ENCODE measurements around the gene HSBP1L1.

Gene HSBP1L1

GRCh38 chr18:79918615-79919011 lies 45.8 kb upstream of the HSBP1L1 start:
- Histone ChIP-seq H3K4me1 (ENCODE audit: control insufficient read depth, insufficient read depth, low read length) (no peaks in the 10 kb centered on the region), H3K36me3 (ENCODE audit: control insufficient read depth in 2 of 2, insufficient read depth in 1 of 2, low read length in 2 of 2) (peaks cover 0 to 20% of the 10 kb centered on the region in 2 experiments; a peak in 2 of 3 replicates), H3K4me3 (ENCODE audit: low read depth, low read length) (no peak overlapping the region), H3K27ac (ENCODE audit: extremely low read depth, low read depth, low read length) (no peak overlapping the region), H3K9me3 (ENCODE audit: control insufficient read depth, insufficient read depth, low read depth, low read length) (no peaks in the 10 kb centered on the region)
- no peak for TF ChIP-seq ZNF221 (tag by site-specific recombination; IDR thresholded peaks at IDR 0.05; ENCODE audit: borderline replicate concordance)
- no peak for TF ChIP-seq ZNF521 (tag by site-specific recombination; IDR thresholded peaks at IDR 0.05)
- no peak for TF ChIP-seq ZNF350 (tag by site-specific recombination; IDR thresholded peaks at IDR 0.05)
- no peak for TF ChIP-seq GLI4 (tag by site-specific recombination; IDR thresholded peaks at IDR 0.05)
- ChIA-PET CTCF (interaction anchor here (0.6 kb wide), 1 partner anchor 11 kb away, joined by 4 read pairs; no protein-coding TSS in a partner anchor), POLR2A (no interaction called here)

- CTCF ChIA-PET: interaction anchor here (0.6 kb wide), 1 partner anchor 11 kb away, joined by 4 read pairs; no protein-coding TSS in a partner anchor
- no peak for TF ChIP-seq ZBTB26 (tag by site-specific recombination; optimal IDR thresholded peaks at IDR 0.05)
- no peak for TF ChIP-seq REST (tag by site-specific recombination; IDR thresholded peaks at IDR 0.05)
- no peak for TF ChIP-seq KLF9 (tag by site-specific recombination; IDR thresholded peaks at IDR 0.05; ENCODE audit: low read depth)
- TF ChIP-seq ZNF707 (tag by site-specific recombination; IDR thresholded peaks at IDR 0.05): no peak
- no peak for TF ChIP-seq ZNF670 (tag by site-specific recombination; IDR thresholded peaks at IDR 0.05; ENCODE audit: low read depth)
- no peak for TF ChIP-seq ZNF302 (tag by site-specific recombination; IDR thresholded peaks at IDR 0.05; ENCODE audit: low read depth)
- no peak for TF ChIP-seq ZNF202 (tag by site-specific recombination; IDR thresholded peaks at IDR 0.05; ENCODE audit: borderline replicate concordance)
- TF ChIP-seq ZBTB6 (tag by site-specific recombination; IDR thresholded peaks at IDR 0.05): no peak
- no peak for TF ChIP-seq ZNF747 (tag by site-specific recombination; IDR thresholded peaks at IDR 0.05)
- TF ChIP-seq ZNF514 (tag by site-specific recombination; IDR thresholded peaks at IDR 0.05): no peak
- no peaks in the 10 kb centered on the region for H3K9me3 ChIP-seq (ENCODE audit: control insufficient read depth, insufficient read depth, low read depth, low read length)
- H3K4me1 ChIP-seq (ENCODE audit: control insufficient read depth, insufficient read depth, low read length): no peaks in the 10 kb centered on the region
- peaks cover 4 to 23% of the 10 kb centered on the region in 2 experiments; a peak in 2 of 3 replicates for H3K36me3 ChIP-seq (ENCODE audit: control insufficient read depth in 2 of 2, insufficient read depth in 1 of 2, low read length in 2 of 2)
- POLR2A ChIA-PET: no interaction called here
- no peak overlapping the region for H3K4me3 ChIP-seq (ENCODE audit: low read depth, low read length)
- no peak overlapping the region for H3K27ac ChIP-seq (ENCODE audit: extremely low read depth, low read depth, low read length)
Measured at GRCh38 chr18:79919089-79919488, 45.4 kb upstream of the HSBP1L1 start.

DNA sequence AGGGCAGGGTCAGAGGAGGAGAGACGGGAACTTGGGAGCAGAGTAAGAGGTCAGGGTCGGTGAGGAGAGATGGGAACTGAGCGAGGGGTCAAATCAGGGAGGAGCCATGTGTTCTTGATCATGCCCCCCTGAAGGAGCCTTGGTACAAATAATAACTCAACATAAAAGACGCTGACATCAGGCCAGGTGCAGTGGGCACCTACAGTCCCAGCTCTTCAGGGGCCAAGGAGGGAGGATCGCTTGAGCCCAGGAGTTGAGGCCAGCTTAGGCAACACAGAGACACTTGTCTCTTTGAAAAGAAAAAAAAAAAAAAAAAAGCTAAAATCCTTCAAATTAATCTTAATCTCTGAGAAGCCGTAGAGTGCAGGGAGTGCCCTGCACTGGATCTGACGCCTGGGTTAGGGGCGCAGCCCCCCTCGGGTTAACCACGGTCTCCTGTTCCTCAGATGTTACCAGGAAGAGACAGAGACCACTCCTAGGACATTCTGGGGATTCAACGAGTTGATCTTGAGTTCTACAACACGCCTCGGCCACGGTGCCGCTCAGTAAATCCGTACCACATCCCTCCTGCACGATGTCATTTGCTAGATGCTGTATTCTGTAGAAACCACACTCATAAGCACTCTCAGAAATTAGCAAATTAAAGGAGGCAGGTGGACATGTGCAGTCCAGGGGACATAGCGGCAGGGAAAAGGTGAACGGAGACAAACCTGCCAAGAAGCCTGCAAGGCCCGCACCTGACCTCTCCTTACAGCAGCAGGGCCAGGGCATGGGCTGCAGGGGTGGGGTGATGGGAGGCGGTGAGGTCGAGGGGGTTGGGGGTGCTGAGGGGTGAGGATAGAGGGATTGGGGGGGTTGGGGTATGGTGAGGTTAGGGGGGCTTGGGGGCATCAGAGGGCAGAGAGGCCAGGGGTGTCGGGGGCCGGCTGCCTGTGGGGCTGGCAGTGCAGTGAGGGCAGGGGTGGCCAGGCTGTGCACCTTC lies 42.2 kb upstream of the HSBP1L1 start:
- Histone ChIP-seq H3K27ac (ENCODE audit: extremely low read depth, low read depth, low read length) (no peak overlapping the region), H3K36me3 (ENCODE audit: control insufficient read depth in 2 of 2, insufficient read depth in 1 of 2, low read length in 2 of 2) (peaks cover 4 to 13% of the 10 kb centered on the region in 2 experiments; a peak in 2 of 3 replicates), H3K4me3 (ENCODE audit: low read depth, low read length) (no peak overlapping the region), H3K4me1 (ENCODE audit: control insufficient read depth, insufficient read depth, low read length) (no peaks in the 10 kb centered on the region), H3K9me3 (ENCODE audit: control insufficient read depth, insufficient read depth, low read depth, low read length) (no peaks in the 10 kb centered on the region)
- POLR2A ChIA-PET: no interaction called here
- CTCF ChIA-PET: no interaction called here
- TF ChIP-seq FEZF1 (tag by site-specific recombination; IDR thresholded peaks at IDR 0.05) (no peak), ZNF792 (tag by site-specific recombination; IDR thresholded peaks at IDR 0.05) (no peak), ZBTB17 (tag by site-specific recombination; IDR thresholded peaks at IDR 0.05) (no peak), ZNF433 (tag by site-specific recombination; IDR thresholded peaks at IDR 0.05; ENCODE audit: low read depth) (no peak), ZNF561 (tag by site-specific recombination; IDR thresholded peaks at IDR 0.05; ENCODE audit: borderline replicate concordance) (no peak), ZNF18 (tag by site-specific recombination; IDR thresholded peaks at IDR 0.05) (no peak), ZNF184 (tag by site-specific recombination; IDR thresholded peaks at IDR 0.05) (no peak)
- TF ChIP-seq, protein P1, sequence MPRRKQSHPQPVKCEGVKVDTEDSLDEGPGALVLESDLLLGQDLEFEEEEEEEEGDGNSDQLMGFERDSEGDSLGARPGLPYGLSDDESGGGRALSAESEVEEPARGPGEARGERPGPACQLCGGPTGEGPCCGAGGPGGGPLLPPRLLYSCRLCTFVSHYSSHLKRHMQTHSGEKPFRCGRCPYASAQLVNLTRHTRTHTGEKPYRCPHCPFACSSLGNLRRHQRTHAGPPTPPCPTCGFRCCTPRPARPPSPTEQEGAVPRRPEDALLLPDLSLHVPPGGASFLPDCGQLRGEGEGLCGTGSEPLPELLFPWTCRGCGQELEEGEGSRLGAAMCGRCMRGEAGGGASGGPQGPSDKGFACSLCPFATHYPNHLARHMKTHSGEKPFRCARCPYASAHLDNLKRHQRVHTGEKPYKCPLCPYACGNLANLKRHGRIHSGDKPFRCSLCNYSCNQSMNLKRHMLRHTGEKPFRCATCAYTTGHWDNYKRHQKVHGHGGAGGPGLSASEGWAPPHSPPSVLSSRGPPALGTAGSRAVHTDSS (tag by site-specific recombination; IDR thresholded peaks at IDR 0.05): no peak

Measured in HEK293 (cell line).